Keratinocyte (primary cell): ENCODE results near the gene SELENOT.

Experiments
- EZH2 ChIP-seq: IDR thresholded peaks from one replicate; pipeline ENCODE4 v1.6.1; 2012; ENCODE audit warnings: inconsistent platforms, mild to moderate bottlenecking, low read length, moderate library complexity
- TF ChIP-seq, protein P1 (sequence below), 3 experiments: IDR thresholded peaks in 1 of 3; conservative IDR thresholded peaks in 1 of 3; optimal IDR thresholded peaks in 1 of 3; 2 replicates in 2 of 3; 3 replicates in 1 of 3; pipeline versions ENCODE3 to v1.5.1; 2011; ENCODE audit warnings: low read length in 3 of 3, mild to moderate bottlenecking in 3 of 3, moderate library complexity in 2 of 3, control low read depth in 1 of 3, inconsistent platforms in 1 of 3; ENCODE audit not compliant: insufficient read depth in 2 of 3; ENCODE audit errors: extremely low read depth in 1 of 3

DNA sequence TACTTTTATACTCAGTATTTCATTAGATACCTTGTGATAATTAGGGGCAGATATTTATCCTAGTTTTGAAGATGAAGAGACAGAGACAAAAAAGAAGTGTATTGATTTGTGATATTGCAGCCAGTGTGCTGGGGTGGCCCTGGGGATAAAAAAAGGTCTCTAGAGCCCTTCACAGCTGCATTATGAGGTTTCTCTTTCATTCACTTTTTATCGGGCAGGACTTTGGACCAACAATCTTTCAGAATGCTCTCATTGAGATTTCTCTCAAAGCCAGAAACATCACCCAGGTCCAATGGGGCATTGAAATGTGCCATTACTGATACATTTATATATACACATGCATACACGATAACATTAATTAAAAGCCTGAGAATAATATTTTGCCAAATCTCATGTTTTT lies 20.5 kb upstream of the SELENOT start:
- TF ChIP-seq, protein P1, sequence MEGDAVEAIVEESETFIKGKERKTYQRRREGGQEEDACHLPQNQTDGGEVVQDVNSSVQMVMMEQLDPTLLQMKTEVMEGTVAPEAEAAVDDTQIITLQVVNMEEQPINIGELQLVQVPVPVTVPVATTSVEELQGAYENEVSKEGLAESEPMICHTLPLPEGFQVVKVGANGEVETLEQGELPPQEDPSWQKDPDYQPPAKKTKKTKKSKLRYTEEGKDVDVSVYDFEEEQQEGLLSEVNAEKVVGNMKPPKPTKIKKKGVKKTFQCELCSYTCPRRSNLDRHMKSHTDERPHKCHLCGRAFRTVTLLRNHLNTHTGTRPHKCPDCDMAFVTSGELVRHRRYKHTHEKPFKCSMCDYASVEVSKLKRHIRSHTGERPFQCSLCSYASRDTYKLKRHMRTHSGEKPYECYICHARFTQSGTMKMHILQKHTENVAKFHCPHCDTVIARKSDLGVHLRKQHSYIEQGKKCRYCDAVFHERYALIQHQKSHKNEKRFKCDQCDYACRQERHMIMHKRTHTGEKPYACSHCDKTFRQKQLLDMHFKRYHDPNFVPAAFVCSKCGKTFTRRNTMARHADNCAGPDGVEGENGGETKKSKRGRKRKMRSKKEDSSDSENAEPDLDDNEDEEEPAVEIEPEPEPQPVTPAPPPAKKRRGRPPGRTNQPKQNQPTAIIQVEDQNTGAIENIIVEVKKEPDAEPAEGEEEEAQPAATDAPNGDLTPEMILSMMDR (optimal IDR thresholded peaks at IDR 0.05 in 1 of 3, IDR thresholded peaks at IDR 0.05 in 1 of 3, conservative IDR thresholded peaks at IDR 0.05 in 1 of 3; ENCODE audit: extremely low read depth in 1 of 3, insufficient read depth in 2 of 3, low read length in 3 of 3) = no peak
- TF ChIP-seq EZH2 = no peak
